Esophagus squamous epithelium (tissue), 5 donors: ENCODE data around the gene CATSPER3. TPM values are rescaled to one million over a fixed set of nuclear protein-coding genes. Genes with fewer than 3 reads are reported as not detected.

ENCODE experiments used
- DNase-seq: peaks from one replicate; lab custom pipeline; 2025; lab: John Stamatoyannopoulos, UW
- H3K27ac ChIP-seq, 4 donors: fragments of 200-600 bp; sonication (generic); one replicate each; pipeline ENCODE4 v1.5.1; 2016 to 2019; ENCODE audit warnings: mild to moderate bottlenecking in 1 of 4
- H3K27me3 ChIP-seq, 4 donors: fragments of 200-600 bp; sonication (generic); 1 replicate in 3 of 4; 2 replicates in 1 of 4; pipeline versions ENCODE4 v1.5.1 to v1.6.0; 2017 to 2021; ENCODE audit warnings: antibody characterized with exemption in 1 of 4
- H3K36me3 ChIP-seq, 3 donors: fragments of 200-600 bp; sonication (generic); one replicate each; pipeline ENCODE4 v1.5.1; 2016 to 2019
- H3K4me1 ChIP-seq, 3 donors: fragments of 200-600 bp; sonication (generic); one replicate each; pipeline ENCODE4 v1.5.1; 2017 to 2019
- H3K4me3 ChIP-seq, 4 donors: fragments of 200-600 bp; sonication (generic); 1 replicate in 3 of 4; 2 replicates in 1 of 4; pipeline ENCODE4 v1.5.1; 2016 to 2019; ENCODE audit warnings: mild to moderate bottlenecking in 2 of 4, moderate library complexity in 1 of 4
- H3K9me3 ChIP-seq, 3 donors: fragments of 200-600 bp; sonication (generic); one replicate each; pipeline ENCODE4 v1.5.1; 2016 to 2019
- POLR2A ChIP-seq, 4 donors: fragments of 450-650 bp; IDR thresholded peaks; one replicate each; pipeline ENCODE4 v1.6.1; 2017; ENCODE audit warnings: antibody characterized with exemption in 4 of 4, mild to moderate bottlenecking in 4 of 4, moderate library complexity in 3 of 4
- WGBS, 2 donors: methylation state at CpG; one replicate each; pipeline ENCODE4 v1.1.5; 2018; 5-methylcytosine and 5-hydroxymethylcytosine counted together
- intact Hi-C: fragments of 100-400 bp; cut with DNase I; formaldehyde crosslinking; loops from one replicate; pipeline ENCODE4 v1.15.0; 2022
- small RNA-seq, 4 donors: library from RNA; depleted of rRNA; stranded (forward); fragments of <200 nt; gene quantifications; one replicate each; pipeline ENCODE3, GENCODE V24; 2016
- total RNA-seq, 4 donors: library from RNA; depleted of rRNA; stranded (reverse); fragments of >200 nt; gene quantifications; one replicate each; pipeline ENCODE4 v1.1.0, GENCODE V29; 2016
- TF ChIP-seq, protein P1 (sequence below), 6 experiments: fragments of 450-650 bp in 4 of 6; fragments of 200-600 bp in 2 of 6; sonication (generic) in 2 of 6; IDR thresholded peaks; one replicate each; pipeline ENCODE4 v1.5.1; 2016 to 2019; ENCODE audit warnings: antibody characterized with exemption in 6 of 6, mild to moderate bottlenecking in 4 of 6, moderate library complexity in 4 of 6
- donor health status: DM: yes; HTN: yes; CAD: no.

The CATSPER3 gene
- total RNA-seq, 4 donors from 2014 or later, result 0.23 to 0.76 TPM; not detected in 2

DNA sequence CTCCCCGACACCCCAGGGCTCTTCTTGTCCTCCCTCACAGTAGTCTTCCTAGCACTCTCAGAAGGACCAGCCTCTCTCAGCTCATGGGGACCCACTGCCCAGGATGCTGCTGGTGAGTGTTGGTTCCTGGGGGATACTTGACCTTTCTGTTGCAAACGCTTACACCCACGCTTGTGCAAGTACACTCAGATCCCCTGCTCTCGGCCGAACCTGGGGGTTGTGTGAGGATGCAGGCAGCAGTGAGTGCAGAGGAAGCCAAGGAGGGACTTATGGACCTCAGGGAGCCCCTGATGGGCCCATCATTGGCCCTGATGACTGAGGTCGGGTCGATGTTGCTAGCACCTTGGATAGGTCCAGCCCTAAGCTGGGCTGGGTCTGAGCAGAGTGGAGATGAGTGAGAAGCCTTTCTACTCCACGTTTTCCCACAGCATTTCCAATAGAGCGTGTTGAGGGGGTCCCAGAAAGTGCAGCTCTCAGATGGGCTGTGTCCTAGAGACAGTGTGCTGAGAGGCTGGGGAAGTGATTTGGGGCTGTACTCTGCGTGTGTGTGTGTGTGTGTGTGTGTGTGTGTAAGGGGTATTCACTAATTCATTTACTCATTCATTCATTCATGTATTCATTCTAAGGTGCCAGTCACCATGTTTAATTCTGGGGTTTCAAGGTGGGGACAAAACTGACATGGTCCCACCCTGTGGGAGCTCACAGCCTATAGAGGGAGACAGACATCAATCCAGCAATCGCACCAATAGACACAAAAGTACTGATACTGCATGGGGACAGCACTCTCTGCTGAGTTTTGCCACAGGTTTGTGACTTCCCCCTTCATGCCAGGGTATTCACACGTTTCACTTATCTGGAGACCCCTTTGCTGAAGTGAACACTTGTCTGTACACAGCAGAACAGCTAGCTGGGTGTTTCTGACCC, 91.6 kb downstream of the CATSPER3 start:
- TF ChIP-seq POLR2A (IDR thresholded peaks at IDR 0.05), result no peak
- TF ChIP-seq, protein P1, sequence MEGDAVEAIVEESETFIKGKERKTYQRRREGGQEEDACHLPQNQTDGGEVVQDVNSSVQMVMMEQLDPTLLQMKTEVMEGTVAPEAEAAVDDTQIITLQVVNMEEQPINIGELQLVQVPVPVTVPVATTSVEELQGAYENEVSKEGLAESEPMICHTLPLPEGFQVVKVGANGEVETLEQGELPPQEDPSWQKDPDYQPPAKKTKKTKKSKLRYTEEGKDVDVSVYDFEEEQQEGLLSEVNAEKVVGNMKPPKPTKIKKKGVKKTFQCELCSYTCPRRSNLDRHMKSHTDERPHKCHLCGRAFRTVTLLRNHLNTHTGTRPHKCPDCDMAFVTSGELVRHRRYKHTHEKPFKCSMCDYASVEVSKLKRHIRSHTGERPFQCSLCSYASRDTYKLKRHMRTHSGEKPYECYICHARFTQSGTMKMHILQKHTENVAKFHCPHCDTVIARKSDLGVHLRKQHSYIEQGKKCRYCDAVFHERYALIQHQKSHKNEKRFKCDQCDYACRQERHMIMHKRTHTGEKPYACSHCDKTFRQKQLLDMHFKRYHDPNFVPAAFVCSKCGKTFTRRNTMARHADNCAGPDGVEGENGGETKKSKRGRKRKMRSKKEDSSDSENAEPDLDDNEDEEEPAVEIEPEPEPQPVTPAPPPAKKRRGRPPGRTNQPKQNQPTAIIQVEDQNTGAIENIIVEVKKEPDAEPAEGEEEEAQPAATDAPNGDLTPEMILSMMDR (IDR thresholded peaks at IDR 0.05), result peak in 1 of 6 experiments; percentile 20
- Histone ChIP-seq H3K4me1 (peaks cover 0 to 29% (median 0%) of the 10 kb centered on the region in 3 donors), H3K27me3 (no peaks in the 10 kb centered on the region), H3K9me3 (no peaks in the 10 kb centered on the region), H3K36me3 (no peaks in the 10 kb centered on the region), H3K27ac (no peak overlapping the region), H3K4me3 (no peak overlapping the region)
- 74 to 83% methylated on average over 5 to 9 of the region's 12 CpGs for WGBS, 2 donors
- DNase-seq, result no peak
- intact Hi-C loops, result no loop called here

DNA sequence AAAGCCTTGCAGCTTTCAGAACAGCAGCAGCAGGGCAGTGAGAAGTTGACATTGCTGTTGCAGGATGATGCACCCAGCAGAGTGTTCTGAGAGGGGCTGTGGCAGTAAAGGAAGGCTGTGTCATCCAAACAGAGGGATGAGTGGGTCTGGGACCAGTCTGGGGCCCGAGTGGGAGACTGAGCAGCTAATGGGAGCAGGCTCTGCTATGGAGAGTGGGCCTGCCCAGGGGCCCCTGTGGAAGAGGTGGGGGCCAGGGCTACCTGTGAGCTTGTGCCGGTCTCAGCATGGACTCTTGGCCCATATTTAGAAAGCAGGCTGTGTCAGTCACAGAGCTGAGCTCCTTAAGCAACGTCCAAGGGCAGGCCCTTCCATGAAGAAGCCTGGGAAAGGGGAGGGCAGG, 92.3 kb downstream of the CATSPER3 start:
- H3K4me3 ChIP-seq, result no peak overlapping the region
- no peaks in the 10 kb centered on the region for H3K36me3 ChIP-seq
- intact Hi-C loops, result no loop called here
- TF ChIP-seq POLR2A (IDR thresholded peaks at IDR 0.05), result no peak
- TF ChIP-seq, protein P1 (IDR thresholded peaks at IDR 0.05), result no peak
- no peak overlapping the region for H3K27ac ChIP-seq
- H3K4me1 ChIP-seq, result peaks cover 0 to 30% (median 0%) of the 10 kb centered on the region in 3 donors
- no peak for DNase-seq
- no peaks in the 10 kb centered on the region for H3K27me3 ChIP-seq
- no peaks in the 10 kb centered on the region for H3K9me3 ChIP-seq
- 70 to 80% methylated on average over 3 of the region's 3 CpGs for WGBS, 2 donors

DNA sequence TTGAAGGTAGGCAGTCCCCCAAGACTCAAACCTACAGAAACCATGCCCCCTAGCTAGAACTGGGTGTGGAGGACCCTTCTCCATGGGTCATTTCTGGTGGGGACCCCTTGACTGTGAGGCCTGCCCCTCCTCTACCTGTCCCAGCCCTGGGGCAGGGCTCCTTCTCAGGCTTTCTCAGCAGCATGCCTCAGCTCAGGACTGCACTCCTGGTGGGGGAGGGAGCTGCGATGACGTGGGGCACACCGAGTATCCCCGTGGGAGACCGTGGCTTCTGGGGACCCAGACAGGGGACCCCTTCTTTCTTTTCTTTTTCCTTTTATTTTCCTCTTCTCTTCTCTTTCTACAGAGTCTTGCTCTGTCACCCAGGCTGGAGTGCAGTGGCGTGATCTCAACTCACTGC, 93.3 kb downstream of the CATSPER3 start:
- Histone ChIP-seq H3K27me3 (no peaks in the 10 kb centered on the region), H3K9me3 (no peaks in the 10 kb centered on the region), H3K27ac (no peak overlapping the region), H3K36me3 (no peaks in the 10 kb centered on the region), H3K4me1 (peaks cover 0 to 31% (median 0%) of the 10 kb centered on the region in 3 donors), H3K4me3 (no peak overlapping the region)
- no peak for DNase-seq
- WGBS, 2 donors, result 87 to 93% methylated on average over 6 of the region's 6 CpGs
- TF ChIP-seq, protein P1 (IDR thresholded peaks at IDR 0.05), result no peak
- intact Hi-C loops, result no loop called here

Small RNAs within 50 kb of the gene (small RNA-seq; reads per million reads assigned to genes)
- gene MIR4461, result 0 reads per million in 4 donors
- gene MTND3P25, result 0 reads per million in 4 donors
- gene MTND4LP30, result 0 to 0.15 (median 0) reads per million in 4 donors

Other genes with a start within 250 kb of the CATSPER3 start
- gene CAMLG, start 229.4 kb upstream of the CATSPER3 start, total RNA-seq, result 10 to 100 TPM in 3 of 4 donors, 1 to 10 TPM in 1; 9.4 to 31.7 (median 18.0) TPM
- 10 to 100 TPM; 19.6 to 39.9 (median 30.6) TPM for gene DDX46, start 209.1 kb upstream of the CATSPER3 start, total RNA-seq
- gene C5orf24, start 121.9 kb upstream of the CATSPER3 start, total RNA-seq, result 10 to 100 TPM; 17.9 to 36.2 (median 24.7) TPM
- 10 to 100 TPM; 20.2 to 43.9 (median 35.2) TPM for gene TXNDC15, start 93.5 kb upstream of the CATSPER3 start, total RNA-seq
- gene PCBD2, start 62.8 kb upstream of the CATSPER3 start, total RNA-seq, result 10 to 100 TPM in 1 of 4 donors, 1 to 10 TPM in 3; 8.0 to 12.8 (median 8.8) TPM
- gene PITX1, start 66.3 kb downstream of the CATSPER3 start, total RNA-seq, result 1,000 to 10,000 TPM in 1 of 4 donors, 100 to 1,000 TPM in 3; 571 to 1,232 (median 680) TPM